ENCODE data around the gene ABCA1. TPM values are rescaled to one million over a fixed set of nuclear protein-coding genes. Genes with fewer than 3 reads are reported as not detected.

The ABCA1 gene
- total and polyA plus RNA-seq, 10 of the 15 experiments (the other 5 are each of a cell fraction or from before 2014, with no cell fraction given) = 0.01 to 0.56 (median 0.16) TPM

DNA sequence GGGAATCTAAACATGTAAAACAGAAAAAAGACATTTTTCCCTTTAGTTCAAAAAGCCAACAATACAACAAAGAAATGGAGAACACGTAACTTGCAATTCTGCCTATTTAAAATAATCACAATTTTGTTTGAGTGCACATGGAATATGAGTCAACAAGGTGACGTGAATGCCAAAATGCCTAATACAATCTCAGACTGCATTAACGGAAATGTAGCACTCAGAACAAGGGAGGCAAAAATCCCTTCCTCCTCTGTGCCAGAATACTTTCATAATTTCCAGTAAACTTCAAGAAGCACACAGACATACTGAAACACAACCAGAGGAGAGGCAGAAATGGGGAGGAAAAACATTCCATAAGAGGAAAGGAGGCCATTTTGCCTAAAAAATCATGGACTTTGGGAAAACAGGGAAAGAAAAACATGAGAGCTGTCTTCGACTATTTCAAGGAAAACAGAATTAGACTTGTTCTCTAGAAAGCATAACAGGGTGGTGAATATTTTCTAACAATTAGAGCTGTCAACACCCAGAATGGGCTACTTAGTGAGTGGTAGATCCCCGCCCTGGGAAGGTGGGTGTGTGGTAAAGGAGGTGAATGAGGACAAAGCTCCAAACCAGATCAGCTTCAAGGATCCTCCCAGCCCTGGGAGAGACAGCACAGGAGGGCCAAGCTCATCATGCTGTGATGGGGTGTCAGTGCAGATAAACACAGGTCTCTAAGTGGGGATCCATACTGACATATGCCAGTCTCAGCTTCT lies 48.2 kb downstream of the ABCA1 start (continued):
- TF ChIP-seq, protein P1, sequence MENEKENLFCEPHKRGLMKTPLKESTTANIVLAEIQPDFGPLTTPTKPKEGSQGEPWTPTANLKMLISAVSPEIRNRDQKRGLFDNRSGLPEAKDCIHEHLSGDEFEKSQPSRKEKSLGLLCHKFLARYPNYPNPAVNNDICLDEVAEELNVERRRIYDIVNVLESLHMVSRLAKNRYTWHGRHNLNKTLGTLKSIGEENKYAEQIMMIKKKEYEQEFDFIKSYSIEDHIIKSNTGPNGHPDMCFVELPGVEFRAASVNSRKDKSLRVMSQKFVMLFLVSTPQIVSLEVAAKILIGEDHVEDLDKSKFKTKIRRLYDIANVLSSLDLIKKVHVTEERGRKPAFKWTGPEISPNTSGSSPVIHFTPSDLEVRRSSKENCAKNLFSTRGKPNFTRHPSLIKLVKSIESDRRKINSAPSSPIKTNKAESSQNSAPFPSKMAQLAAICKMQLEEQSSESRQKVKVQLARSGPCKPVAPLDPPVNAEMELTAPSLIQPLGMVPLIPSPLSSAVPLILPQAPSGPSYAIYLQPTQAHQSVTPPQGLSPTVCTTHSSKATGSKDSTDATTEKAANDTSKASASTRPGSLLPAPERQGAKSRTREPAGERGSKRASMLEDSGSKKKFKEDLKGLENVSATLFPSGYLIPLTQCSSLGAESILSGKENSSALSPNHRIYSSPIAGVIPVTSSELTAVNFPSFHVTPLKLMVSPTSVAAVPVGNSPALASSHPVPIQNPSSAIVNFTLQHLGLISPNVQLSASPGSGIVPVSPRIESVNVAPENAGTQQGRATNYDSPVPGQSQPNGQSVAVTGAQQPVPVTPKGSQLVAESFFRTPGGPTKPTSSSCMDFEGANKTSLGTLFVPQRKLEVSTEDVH (IDR thresholded peaks at IDR 0.05; ENCODE audit: low read depth, partially characterized antibody) = no peak
- TF ChIP-seq NR2F1 (conservative IDR thresholded peaks at IDR 0.05) (no peak), SIN3A (IDR thresholded peaks at IDR 0.05; ENCODE audit: low read depth, low read length) (no peak), STAT3 (IDR thresholded peaks at IDR 0.05; ENCODE audit: low read depth, low read length) (no peak), CBX3 (IDR thresholded peaks at IDR 0.05; ENCODE audit: borderline replicate concordance, low read depth) (no peak), NR2C1 (IDR thresholded peaks at IDR 0.05) (no peak), LARP7 (IDR thresholded peaks at IDR 0.05) (no peak)

DNA sequence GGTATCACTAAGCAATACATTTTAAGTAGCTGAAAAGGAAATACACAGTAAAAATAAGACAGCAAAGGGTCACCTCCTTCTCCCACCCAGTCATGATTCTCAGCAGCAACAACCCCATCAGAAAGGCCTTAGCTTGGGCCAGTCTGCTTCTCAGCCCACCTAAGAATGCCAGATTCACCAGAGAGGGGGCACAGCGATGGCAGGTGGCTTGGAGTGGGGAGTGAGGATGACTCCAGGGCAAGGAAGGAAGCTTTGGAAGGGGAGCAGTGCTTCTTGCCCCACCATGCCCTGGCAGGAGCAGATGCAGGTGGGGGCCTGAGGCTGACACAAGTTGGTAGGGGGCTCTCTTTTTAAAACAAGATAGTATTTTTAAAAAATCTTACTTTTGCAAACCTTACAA lies 51.4 kb downstream of the ABCA1 start:
- no peak for ATAC-seq
- TF ChIP-seq CBX3 (IDR thresholded peaks at IDR 0.05; ENCODE audit: borderline replicate concordance, low read depth) = no peak
- TF ChIP-seq ZNF24 (IDR thresholded peaks at IDR 0.05) = no peak
- no peak for TF ChIP-seq SRF (IDR thresholded peaks at IDR 0.05; ENCODE audit: low read depth in 2 of 2, low read length in 2 of 2)
- TF ChIP-seq BHLHE40 (IDR thresholded peaks at IDR 0.05; ENCODE audit: borderline replicate concordance in 1 of 2, low read depth in 2 of 2, low read length in 1 of 2) = no peak
- no peak for TF ChIP-seq RFX5 (IDR thresholded peaks at IDR 0.05; ENCODE audit: low read depth, low read length)
- TF ChIP-seq HCFC1 (IDR thresholded peaks at IDR 0.05; ENCODE audit: low read length) = no peak
- TF ChIP-seq, protein P2, sequence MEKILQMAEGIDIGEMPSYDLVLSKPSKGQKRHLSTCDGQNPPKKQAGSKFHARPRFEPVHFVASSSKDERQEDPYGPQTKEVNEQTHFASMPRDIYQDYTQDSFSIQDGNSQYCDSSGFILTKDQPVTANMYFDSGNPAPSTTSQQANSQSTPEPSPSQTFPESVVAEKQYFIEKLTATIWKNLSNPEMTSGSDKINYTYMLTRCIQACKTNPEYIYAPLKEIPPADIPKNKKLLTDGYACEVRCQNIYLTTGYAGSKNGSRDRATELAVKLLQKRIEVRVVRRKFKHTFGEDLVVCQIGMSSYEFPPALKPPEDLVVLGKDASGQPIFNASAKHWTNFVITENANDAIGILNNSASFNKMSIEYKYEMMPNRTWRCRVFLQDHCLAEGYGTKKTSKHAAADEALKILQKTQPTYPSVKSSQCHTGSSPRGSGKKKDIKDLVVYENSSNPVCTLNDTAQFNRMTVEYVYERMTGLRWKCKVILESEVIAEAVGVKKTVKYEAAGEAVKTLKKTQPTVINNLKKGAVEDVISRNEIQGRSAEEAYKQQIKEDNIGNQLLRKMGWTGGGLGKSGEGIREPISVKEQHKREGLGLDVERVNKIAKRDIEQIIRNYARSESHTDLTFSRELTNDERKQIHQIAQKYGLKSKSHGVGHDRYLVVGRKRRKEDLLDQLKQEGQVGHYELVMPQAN (conservative IDR thresholded peaks at IDR 0.05) = no peak
- TF ChIP-seq BACH1 (IDR thresholded peaks at IDR 0.05; ENCODE audit: borderline replicate concordance) = no peak
- no peak for TF ChIP-seq KDM1A (IDR thresholded peaks at IDR 0.05; ENCODE audit: borderline replicate concordance)
- no peak for TF ChIP-seq MTA2 (IDR thresholded peaks at IDR 0.05; ENCODE audit: low read depth)
- TF ChIP-seq, protein P3, sequence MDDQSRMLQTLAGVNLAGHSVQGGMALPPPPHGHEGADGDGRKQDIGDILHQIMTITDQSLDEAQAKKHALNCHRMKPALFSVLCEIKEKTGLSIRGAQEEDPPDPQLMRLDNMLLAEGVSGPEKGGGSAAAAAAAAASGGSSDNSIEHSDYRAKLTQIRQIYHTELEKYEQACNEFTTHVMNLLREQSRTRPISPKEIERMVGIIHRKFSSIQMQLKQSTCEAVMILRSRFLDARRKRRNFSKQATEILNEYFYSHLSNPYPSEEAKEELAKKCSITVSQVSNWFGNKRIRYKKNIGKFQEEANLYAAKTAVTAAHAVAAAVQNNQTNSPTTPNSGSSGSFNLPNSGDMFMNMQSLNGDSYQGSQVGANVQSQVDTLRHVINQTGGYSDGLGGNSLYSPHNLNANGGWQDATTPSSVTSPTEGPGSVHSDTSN (IDR thresholded peaks at IDR 0.05; ENCODE audit: insufficient replicate concordance, low read depth, low read length) = no peak
- no peak for TF ChIP-seq MTA3 (IDR thresholded peaks at IDR 0.05; ENCODE audit: borderline replicate concordance, low read length)

More for the DNA sequence above, 51.4 kb downstream of the ABCA1 start:
- Histone ChIP-seq H3K36me3 (ENCODE audit: control insufficient read depth in 2 of 2, insufficient read depth in 2 of 2, low read length in 1 of 2) (no peaks in the 10 kb centered on the region), H4K20me1 (ENCODE audit: control insufficient read depth, insufficient read depth) (no peaks in the 10 kb centered on the region), H3K4me2 (ENCODE audit: control insufficient read depth, insufficient read depth) (no peak overlapping the region), H3K4me3 (no peak overlapping the region), H3K27me3 (replicated peaks in 1 of 2; ENCODE audit: control insufficient read depth in 2 of 2, insufficient read depth in 2 of 2, low read length in 1 of 2) (no peaks in the 10 kb centered on the region), H3K4me1 (ENCODE audit: control insufficient read depth, insufficient read depth, low read length) (no peaks in the 10 kb centered on the region), H3K79me2 (ENCODE audit: control insufficient read depth, insufficient read depth, low read length) (no peaks in the 10 kb centered on the region), H2AFZ (ENCODE audit: control insufficient read depth, low read depth, low read length) (no peak overlapping the region), H3K27ac (ENCODE audit: control insufficient read depth, insufficient read depth) (no peak overlapping the region), H3K9ac (ENCODE audit: control insufficient read depth, insufficient read depth, low read length) (no peak overlapping the region), H3K9me3 (replicated peaks; ENCODE audit: control insufficient read depth, insufficient read depth, low read length) (no peaks in the 10 kb centered on the region)
- DNase-seq (ENCODE audit: low read depth, low spot score) (no peak), FAIRE-seq (no peak)
- intact Hi-C loops (cut with micrococcal nuclease; ENCODE audit: unreplicated experiment) = no loop called here
- POLR2A ChIA-PET = interaction anchor here (0.6 kb wide), 1 partner anchor 541 kb away, joined by 8 read pairs; no protein-coding TSS in a partner anchor
- RAD21 ChIA-PET (ENCODE audit: unreplicated experiment) = no interaction called here
- SMC1A ChIA-PET (ENCODE audit: uncharacterized antibody, unreplicated experiment) = interaction anchor here (2.4 kb wide), 1 partner anchor 13 kb away, joined by 8 read pairs; no protein-coding TSS in a partner anchor
- in situ Hi-C loops (cut with MboI) = no loop called here
- CTCF ChIA-PET = interaction anchor here (1.2 to 1.8 kb wide), 2 partner anchors 9 to 14 kb away, joined by 4 to 6 read pairs; no protein-coding TSS in a partner anchor
- WGBS (ENCODE audit: insufficient coverage, insufficient replicate concordance, low lambda C conversion rate, missing lambda C conversion rate) = 0% methylated on average over 1 of the region's 1 CpG
- no TSS peak for BruUV-seq (replicated peaks)
